GM12874 (cell line): Measurements from ENCODE around the gene SUSD4.

Source experiments
- CTCF ChIP-seq: IDR thresholded peaks from 2 replicates; pipeline ENCODE4 v1.5.1; 2011; ENCODE audit warnings: low read depth, mild to moderate bottlenecking, control low read depth, low read length, moderate library complexity; ENCODE audit not compliant: insufficient read depth

The SUSD4 gene

GRCh38 chr1:223212441-223212840, 151.5 kb downstream of the SUSD4 start:
- TF ChIP-seq CTCF = no peak

- TF ChIP-seq CTCF = no peak
Observed at GRCh38 chr1:223211323-223211985, 152.5 kb downstream of the SUSD4 start.

GRCh38 chr1:223210788-223211120, 153.2 kb downstream of the SUSD4 start:
- no peak for TF ChIP-seq CTCF

GRCh38 chr1:223209992-223210787, 153.8 kb downstream of the SUSD4 start:
- no peak for TF ChIP-seq CTCF

GRCh38 chr1:223209293-223209898, 154.6 kb downstream of the SUSD4 start:
- TF ChIP-seq CTCF = no peak

GRCh38 chr1:223208164-223209076, 155.6 kb downstream of the SUSD4 start:
- no peak for TF ChIP-seq CTCF
